ENCODE data around the gene DZIP1L.

DNA sequence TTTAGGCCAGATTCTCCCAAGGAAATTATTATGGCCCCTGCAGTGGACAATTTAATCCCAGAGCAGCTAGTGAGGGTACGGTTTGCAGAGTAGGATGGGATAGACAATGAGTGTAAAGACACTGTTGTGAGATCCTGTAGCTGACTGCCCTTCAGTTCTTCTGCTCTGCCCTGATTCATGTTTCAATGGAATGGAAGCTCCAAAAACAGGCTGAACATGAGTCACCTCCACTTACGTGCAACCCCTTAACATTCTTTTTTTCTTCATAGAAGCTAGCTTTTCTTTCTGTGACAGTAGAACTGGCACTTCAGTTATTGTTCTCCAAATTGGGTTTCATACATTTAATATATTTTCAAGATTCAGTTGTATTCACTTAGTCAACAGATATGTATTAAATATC lies 73.4 kb downstream of the DZIP1L start:
- TF ChIP-seq, protein P1, sequence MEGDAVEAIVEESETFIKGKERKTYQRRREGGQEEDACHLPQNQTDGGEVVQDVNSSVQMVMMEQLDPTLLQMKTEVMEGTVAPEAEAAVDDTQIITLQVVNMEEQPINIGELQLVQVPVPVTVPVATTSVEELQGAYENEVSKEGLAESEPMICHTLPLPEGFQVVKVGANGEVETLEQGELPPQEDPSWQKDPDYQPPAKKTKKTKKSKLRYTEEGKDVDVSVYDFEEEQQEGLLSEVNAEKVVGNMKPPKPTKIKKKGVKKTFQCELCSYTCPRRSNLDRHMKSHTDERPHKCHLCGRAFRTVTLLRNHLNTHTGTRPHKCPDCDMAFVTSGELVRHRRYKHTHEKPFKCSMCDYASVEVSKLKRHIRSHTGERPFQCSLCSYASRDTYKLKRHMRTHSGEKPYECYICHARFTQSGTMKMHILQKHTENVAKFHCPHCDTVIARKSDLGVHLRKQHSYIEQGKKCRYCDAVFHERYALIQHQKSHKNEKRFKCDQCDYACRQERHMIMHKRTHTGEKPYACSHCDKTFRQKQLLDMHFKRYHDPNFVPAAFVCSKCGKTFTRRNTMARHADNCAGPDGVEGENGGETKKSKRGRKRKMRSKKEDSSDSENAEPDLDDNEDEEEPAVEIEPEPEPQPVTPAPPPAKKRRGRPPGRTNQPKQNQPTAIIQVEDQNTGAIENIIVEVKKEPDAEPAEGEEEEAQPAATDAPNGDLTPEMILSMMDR (IDR thresholded peaks at IDR 0.05): no peak
- no peak for TF ChIP-seq POLR2A (IDR thresholded peaks at IDR 0.05)
